Measurements from ENCODE around the gene FOSL2.

The FOSL2 gene

DNA sequence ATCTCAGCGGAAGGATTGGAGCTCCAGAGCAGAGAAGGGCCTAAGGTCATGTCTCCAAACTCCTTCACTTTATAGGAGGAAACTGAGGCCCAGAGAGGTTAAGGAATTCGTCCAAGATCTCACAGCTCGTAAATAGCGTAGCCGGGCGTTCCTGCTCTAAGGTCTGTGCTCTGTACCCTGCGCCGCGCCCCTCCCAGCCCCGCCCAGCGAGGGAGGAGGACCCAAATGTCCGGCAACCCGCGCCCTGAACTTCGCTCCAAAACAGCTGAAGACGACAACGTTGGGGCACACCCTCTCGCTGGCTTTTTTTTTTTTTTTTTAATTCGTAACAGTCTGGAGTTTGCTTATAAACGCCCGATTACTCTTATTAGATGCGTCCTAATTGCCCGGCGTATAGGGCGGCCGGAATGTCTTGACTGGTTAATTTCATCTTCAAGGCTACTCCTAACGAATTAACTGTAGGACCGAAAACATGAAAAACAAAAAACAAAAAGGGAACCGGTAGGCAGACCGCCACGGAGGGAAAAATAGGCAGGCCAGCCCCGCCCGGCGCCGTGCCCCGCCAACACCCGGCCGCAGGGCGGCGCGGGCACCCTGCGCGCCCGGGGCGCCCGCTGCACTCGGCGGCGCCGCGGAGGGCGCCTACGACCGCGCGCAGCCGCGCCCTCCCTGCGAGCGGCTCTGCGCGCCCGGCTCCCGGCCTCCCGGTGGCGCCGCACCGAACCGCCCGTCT lies 928 bp upstream of the FOSL2 start (continued):
- TF ChIP-seq MYNN (tag by site-specific recombination; IDR thresholded peaks at IDR 0.05; ENCODE audit: borderline replicate concordance) (no peak), ZBTB7A (tag by site-specific recombination; IDR thresholded peaks at IDR 0.05; ENCODE audit: low read depth) (no peak), ZNF391 (tag by site-specific recombination; IDR thresholded peaks at IDR 0.05; ENCODE audit: borderline replicate concordance, low read depth) (no peak), ZNF16 (tag by site-specific recombination; IDR thresholded peaks at IDR 0.05; ENCODE audit: low read depth) (no peak), ZNF311 (tag by site-specific recombination; IDR thresholded peaks at IDR 0.05; ENCODE audit: borderline replicate concordance) (no peak), ZNF558 (tag by site-specific recombination; IDR thresholded peaks at IDR 0.05) (no peak), ZNF747 (tag by site-specific recombination; IDR thresholded peaks at IDR 0.05) (no peak), ZNF2 (tag by site-specific recombination; IDR thresholded peaks at IDR 0.05) (no peak), ZNF600 (tag by site-specific recombination; IDR thresholded peaks at IDR 0.05) (peak; percentile 37; the same call in 1 of the 2 replicates), ZNF214 (tag by site-specific recombination; IDR thresholded peaks at IDR 0.05; ENCODE audit: borderline replicate concordance) (no peak), ZNF623 (tag by site-specific recombination; IDR thresholded peaks at IDR 0.05) (no peak), ZBTB48 (tag by site-specific recombination; IDR thresholded peaks at IDR 0.05) (no peak), ZNF610 (tag by site-specific recombination; IDR thresholded peaks at IDR 0.05; ENCODE audit: borderline replicate concordance) (no peak), ZNF324 (tag by site-specific recombination; IDR thresholded peaks at IDR 0.05) (no peak), ZNF350 (tag by site-specific recombination; IDR thresholded peaks at IDR 0.05) (no peak), ZNF366 (tag by site-specific recombination; conservative IDR thresholded peaks at IDR 0.05) (no peak), ZNF768 (tag by site-specific recombination; IDR thresholded peaks at IDR 0.05) (peak; percentile 70; the same call in 1 of the 2 replicates), ZNF114 (tag by site-specific recombination; IDR thresholded peaks at IDR 0.05) (no peak), GLIS2 (tag by site-specific recombination; IDR thresholded peaks at IDR 0.05) (no peak), KLF9 (tag by site-specific recombination; IDR thresholded peaks at IDR 0.05; ENCODE audit: low read depth) (peak; percentile 72)
- TF ChIP-seq, protein P1, sequence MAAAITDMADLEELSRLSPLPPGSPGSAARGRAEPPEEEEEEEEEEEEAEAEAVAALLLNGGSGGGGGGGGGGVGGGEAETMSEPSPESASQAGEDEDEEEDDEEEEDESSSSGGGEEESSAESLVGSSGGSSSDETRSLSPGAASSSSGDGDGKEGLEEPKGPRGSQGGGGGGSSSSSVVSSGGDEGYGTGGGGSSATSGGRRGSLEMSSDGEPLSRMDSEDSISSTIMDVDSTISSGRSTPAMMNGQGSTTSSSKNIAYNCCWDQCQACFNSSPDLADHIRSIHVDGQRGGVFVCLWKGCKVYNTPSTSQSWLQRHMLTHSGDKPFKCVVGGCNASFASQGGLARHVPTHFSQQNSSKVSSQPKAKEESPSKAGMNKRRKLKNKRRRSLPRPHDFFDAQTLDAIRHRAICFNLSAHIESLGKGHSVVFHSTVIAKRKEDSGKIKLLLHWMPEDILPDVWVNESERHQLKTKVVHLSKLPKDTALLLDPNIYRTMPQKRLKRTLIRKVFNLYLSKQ (tag by site-specific recombination; IDR thresholded peaks at IDR 0.05; ENCODE audit: borderline replicate concordance), result no peak
- TF ChIP-seq, protein P2, sequence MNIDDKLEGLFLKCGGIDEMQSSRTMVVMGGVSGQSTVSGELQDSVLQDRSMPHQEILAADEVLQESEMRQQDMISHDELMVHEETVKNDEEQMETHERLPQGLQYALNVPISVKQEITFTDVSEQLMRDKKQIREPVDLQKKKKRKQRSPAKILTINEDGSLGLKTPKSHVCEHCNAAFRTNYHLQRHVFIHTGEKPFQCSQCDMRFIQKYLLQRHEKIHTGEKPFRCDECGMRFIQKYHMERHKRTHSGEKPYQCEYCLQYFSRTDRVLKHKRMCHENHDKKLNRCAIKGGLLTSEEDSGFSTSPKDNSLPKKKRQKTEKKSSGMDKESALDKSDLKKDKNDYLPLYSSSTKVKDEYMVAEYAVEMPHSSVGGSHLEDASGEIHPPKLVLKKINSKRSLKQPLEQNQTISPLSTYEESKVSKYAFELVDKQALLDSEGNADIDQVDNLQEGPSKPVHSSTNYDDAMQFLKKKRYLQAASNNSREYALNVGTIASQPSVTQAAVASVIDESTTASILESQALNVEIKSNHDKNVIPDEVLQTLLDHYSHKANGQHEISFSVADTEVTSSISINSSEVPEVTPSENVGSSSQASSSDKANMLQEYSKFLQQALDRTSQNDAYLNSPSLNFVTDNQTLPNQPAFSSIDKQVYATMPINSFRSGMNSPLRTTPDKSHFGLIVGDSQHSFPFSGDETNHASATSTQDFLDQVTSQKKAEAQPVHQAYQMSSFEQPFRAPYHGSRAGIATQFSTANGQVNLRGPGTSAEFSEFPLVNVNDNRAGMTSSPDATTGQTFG (tag by site-specific recombination; IDR thresholded peaks at IDR 0.05; ENCODE audit: borderline replicate concordance), result no peak
- TF ChIP-seq, protein P3, sequence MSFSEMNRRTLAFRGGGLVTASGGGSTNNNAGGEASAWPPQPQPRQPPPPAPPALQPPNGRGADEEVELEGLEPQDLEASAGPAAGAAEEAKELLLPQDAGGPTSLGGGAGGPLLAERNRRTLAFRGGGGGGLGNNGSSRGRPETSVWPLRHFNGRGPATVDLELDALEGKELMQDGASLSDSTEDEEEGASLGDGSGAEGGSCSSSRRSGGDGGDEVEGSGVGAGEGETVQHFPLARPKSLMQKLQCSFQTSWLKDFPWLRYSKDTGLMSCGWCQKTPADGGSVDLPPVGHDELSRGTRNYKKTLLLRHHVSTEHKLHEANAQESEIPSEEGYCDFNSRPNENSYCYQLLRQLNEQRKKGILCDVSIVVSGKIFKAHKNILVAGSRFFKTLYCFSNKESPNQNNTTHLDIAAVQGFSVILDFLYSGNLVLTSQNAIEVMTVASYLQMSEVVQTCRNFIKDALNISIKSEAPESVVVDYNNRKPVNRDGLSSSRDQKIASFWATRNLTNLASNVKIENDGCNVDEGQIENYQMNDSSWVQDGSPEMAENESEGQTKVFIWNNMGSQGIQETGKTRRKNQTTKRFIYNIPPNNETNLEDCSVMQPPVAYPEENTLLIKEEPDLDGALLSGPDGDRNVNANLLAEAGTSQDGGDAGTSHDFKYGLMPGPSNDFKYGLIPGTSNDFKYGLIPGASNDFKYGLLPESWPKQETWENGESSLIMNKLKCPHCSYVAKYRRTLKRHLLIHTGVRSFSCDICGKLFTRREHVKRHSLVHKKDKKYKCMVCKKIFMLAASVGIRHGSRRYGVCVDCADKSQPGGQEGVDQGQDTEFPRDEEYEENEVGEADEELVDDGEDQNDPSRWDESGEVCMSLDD (tag by site-specific recombination; IDR thresholded peaks at IDR 0.05), result 0 out of 2 replicates have a peak, but pooled peaks have one; percentile 15
- TF ChIP-seq, protein P4, sequence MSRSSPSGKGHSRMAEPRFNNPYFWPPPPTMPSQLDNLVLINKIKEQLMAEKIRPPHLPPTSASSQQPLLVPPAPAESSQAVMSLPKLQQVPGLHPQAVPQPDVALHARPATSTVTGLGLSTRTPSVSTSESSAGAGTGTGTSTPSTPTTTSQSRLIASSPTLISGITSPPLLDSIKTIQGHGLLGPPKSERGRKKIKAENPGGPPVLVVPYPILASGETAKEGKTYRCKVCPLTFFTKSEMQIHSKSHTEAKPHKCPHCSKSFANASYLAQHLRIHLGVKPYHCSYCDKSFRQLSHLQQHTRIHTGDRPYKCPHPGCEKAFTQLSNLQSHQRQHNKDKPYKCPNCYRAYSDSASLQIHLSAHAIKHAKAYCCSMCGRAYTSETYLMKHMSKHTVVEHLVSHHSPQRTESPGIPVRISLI (tag by site-specific recombination; IDR thresholded peaks at IDR 0.05), result peak; percentile 67; the same call in 1 of the 2 replicates
- TF ChIP-seq, protein P5, sequence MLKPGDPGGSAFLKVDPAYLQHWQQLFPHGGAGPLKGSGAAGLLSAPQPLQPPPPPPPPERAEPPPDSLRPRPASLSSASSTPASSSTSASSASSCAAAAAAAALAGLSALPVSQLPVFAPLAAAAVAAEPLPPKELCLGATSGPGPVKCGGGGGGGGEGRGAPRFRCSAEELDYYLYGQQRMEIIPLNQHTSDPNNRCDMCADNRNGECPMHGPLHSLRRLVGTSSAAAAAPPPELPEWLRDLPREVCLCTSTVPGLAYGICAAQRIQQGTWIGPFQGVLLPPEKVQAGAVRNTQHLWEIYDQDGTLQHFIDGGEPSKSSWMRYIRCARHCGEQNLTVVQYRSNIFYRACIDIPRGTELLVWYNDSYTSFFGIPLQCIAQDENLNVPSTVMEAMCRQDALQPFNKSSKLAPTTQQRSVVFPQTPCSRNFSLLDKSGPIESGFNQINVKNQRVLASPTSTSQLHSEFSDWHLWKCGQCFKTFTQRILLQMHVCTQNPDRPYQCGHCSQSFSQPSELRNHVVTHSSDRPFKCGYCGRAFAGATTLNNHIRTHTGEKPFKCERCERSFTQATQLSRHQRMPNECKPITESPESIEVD (tag by site-specific recombination; IDR thresholded peaks at IDR 0.05), result no peak
- TF ChIP-seq, protein P6, sequence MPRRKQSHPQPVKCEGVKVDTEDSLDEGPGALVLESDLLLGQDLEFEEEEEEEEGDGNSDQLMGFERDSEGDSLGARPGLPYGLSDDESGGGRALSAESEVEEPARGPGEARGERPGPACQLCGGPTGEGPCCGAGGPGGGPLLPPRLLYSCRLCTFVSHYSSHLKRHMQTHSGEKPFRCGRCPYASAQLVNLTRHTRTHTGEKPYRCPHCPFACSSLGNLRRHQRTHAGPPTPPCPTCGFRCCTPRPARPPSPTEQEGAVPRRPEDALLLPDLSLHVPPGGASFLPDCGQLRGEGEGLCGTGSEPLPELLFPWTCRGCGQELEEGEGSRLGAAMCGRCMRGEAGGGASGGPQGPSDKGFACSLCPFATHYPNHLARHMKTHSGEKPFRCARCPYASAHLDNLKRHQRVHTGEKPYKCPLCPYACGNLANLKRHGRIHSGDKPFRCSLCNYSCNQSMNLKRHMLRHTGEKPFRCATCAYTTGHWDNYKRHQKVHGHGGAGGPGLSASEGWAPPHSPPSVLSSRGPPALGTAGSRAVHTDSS (tag by site-specific recombination; IDR thresholded peaks at IDR 0.05), result no peak
- TF ChIP-seq, protein P7, sequence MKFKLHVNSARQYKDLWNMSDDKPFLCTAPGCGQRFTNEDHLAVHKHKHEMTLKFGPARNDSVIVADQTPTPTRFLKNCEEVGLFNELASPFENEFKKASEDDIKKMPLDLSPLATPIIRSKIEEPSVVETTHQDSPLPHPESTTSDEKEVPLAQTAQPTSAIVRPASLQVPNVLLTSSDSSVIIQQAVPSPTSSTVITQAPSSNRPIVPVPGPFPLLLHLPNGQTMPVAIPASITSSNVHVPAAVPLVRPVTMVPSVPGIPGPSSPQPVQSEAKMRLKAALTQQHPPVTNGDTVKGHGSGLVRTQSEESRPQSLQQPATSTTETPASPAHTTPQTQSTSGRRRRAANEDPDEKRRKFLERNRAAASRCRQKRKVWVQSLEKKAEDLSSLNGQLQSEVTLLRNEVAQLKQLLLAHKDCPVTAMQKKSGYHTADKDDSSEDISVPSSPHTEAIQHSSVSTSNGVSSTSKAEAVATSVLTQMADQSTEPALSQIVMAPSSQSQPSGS (tag by site-specific recombination; IDR thresholded peaks at IDR 0.05; ENCODE audit: low read depth), result no peak

Data from HEK293 (cell line).